Stimulated activated naive CD8-positive, alpha-beta T cell treated with anti-CD3 and anti-CD28 coated beads, Interleukin-15, Interleukin-2, amounts not matched to agents 100 ng/mL and 50 ng/mL, for 24 hours (primary cell): ENCODE data around the gene CLEC6A.

Experiments used
- H3K27ac Mint-ChIP-seq: one replicate; pipeline ENCODE4 v1.8.0; 2021; ENCODE audit warnings: mild to moderate bottlenecking, mixed read lengths
- H3K27me3 Mint-ChIP-seq: one replicate; pipeline ENCODE4 v1.8.0; 2021; ENCODE audit warnings: mixed read lengths
- H3K36me3 Mint-ChIP-seq: one replicate; pipeline ENCODE4 v1.8.0; 2021; ENCODE audit warnings: low read depth, mixed read lengths
- H3K4me1 Mint-ChIP-seq: one replicate; pipeline ENCODE4 v1.8.0; 2021; ENCODE audit warnings: low read depth, mixed read lengths
- H3K4me3 Mint-ChIP-seq: one replicate; pipeline ENCODE4 v1.8.0; 2021; ENCODE audit warnings: mild to moderate bottlenecking, mixed read lengths
- H3K9me3 Mint-ChIP-seq: one replicate; pipeline ENCODE4 v1.8.0; 2021; ENCODE audit warnings: mixed read lengths

CLEC6A gene

DNA sequence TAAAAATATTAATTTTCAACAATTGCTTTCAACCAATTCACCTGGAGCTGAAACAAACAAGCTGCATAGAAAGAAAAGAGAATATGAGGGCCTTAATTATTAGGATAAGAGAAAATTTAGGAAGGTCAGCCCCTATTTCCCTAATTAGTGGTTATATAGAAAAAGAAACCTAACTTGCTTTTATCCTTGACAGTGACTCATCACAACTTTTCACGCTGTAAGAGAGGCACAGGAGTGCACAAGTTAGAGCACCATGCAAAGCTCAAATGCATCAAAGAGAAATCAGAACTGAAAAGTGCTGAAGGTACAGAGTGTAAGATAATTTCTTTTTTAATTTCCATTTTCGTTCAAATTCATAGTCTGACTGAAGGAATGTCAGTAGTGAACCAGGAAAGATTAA lies 62.2 kb downstream of the CLEC6A start:
- no peak overlapping the region for H3K4me3 Mint-ChIP-seq
- no peaks in the 10 kb centered on the region for H3K9me3 Mint-ChIP-seq
- peaks cover 57% of the 10 kb centered on the region for H3K27me3 Mint-ChIP-seq

DNA sequence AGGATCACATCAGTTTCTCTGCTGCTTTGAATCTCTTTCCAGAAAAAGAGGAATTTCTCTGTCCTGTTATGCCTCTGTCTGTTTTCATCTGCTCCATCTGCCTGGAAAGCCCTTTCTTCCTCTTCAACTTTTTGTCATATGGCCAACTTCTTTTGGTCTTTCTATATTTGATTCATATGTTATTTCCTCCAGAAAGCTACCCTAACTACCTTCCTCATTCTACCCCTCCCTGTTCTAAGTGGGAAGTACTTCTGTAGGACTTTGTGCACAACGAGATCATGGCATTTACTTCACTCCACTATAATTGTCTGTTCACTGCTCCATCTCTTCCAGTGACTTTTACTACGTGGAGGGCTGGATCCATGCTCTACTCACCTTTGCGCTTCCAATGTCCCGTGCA lies 63.4 kb downstream of the CLEC6A start:
- H3K27ac Mint-ChIP-seq, result no peak overlapping the region
- H3K27me3 Mint-ChIP-seq, result peaks cover 64% of the 10 kb centered on the region
- H3K9me3 Mint-ChIP-seq, result peaks cover under 1% of the 10 kb centered on the region
- no peaks in the 10 kb centered on the region for H3K4me1 Mint-ChIP-seq
- no peak overlapping the region for H3K4me3 Mint-ChIP-seq
- no peaks in the 10 kb centered on the region for H3K36me3 Mint-ChIP-seq

More for the DNA sequence above, 62.2 kb downstream of the CLEC6A start:
- Mint-ChIP-seq H3K36me3 (no peaks in the 10 kb centered on the region), H3K27ac (no peak overlapping the region), H3K4me1 (no peaks in the 10 kb centered on the region)

DNA sequence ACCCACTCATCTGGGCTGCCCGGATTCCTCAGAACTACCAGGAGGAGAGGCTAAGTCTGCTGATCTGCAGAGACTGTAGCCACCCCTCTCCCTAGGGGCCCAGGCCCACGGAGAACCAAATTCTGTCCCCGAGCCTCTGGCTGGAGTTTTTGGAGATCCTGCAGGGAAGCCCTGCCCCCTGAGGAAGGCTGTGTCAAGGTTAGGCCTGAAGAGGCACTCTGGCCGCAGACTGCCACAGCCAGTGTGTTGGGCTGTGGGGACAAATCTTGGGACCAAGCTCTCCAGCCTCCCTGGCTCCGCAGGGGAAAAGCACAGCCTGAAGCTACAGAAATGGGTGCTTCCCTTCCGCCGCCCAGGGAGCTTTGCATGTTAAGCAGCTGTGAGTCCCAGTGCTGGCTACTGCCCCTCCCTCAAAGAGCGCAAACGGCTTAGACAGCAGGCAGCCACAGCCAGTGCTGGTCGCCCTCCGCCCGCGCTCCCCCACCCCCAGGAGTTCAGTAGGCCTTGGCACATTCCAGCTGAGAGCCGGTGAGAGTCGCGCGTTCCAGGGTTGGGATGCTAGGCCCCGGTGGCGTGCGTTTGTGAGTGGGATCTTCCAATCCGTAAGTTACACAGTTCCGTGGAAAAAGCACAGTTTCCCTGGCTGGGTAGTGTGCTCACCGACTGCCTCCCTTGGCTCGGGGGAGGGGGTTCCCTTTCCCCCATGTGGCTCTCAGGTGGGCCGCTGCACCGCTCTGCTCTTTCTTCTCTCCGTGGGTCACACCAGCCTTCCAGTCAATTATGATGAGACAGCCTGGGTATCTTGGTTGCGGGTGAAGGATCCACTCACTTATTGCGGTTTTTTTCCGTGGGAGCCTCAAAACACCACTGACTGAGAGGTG lies 71.7 kb downstream of the CLEC6A start:
- H3K4me1 Mint-ChIP-seq, result no peaks in the 10 kb centered on the region
- no peaks in the 10 kb centered on the region for H3K36me3 Mint-ChIP-seq
- H3K4me3 Mint-ChIP-seq, result no peak overlapping the region
- no peak overlapping the region for H3K27ac Mint-ChIP-seq
- peaks cover 51% of the 10 kb centered on the region for H3K27me3 Mint-ChIP-seq
- peaks cover 9% of the 10 kb centered on the region for H3K9me3 Mint-ChIP-seq
